Inflammatory macrophage treated with lipopolysaccharide for 4 hours (primary cell): ENCODE measurements around the gene TMEM161B.
"Not testable (repeated sequence)": the region's sequence is repeated elsewhere in the genome, so short reads cannot be mapped to it uniquely, and the experiment has no call there.

Experiments
- DNase-seq: peaks from one replicate; pipeline ENCODE4 v3.0.0-alpha.2; 2020

Gene TMEM161B

DNA sequence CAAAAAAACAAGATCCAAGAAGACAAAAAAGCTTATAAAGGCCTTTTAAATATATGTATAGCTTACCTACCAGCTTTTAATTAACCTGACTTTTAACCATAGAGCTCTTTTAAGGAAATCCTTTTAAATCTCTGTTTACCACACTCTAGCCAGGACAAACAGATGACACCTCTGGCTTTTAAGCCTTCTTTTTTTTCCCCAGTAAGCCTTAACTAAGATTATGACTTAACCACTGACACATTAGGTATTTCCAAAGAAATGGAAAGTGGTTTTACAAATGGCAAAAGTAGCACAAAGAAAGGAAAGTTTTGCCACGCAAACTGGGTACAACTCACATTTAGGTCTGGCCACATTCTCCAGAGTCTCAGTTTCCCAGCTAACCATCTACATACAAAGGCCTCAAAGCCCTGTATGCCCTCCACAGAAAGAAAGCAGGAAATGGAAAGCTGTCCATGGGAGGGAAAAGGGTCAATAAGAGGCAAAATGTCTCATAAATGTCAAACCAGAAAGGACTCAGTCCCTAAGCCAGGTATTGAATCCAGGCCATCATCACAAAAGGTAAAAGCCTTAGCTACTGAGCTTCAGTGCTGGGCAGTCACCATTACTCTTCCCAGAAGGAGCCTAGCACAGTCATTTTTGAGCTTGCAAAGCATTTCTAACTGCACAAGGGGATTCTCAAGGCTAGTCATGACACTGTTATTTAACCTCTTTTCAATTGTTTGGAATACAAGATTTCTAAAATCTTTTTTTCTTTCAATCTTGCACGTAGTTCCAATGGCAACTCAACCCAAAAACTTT lies 19.7 kb downstream of the TMEM161B start:
- no peak for DNase-seq

DNA sequence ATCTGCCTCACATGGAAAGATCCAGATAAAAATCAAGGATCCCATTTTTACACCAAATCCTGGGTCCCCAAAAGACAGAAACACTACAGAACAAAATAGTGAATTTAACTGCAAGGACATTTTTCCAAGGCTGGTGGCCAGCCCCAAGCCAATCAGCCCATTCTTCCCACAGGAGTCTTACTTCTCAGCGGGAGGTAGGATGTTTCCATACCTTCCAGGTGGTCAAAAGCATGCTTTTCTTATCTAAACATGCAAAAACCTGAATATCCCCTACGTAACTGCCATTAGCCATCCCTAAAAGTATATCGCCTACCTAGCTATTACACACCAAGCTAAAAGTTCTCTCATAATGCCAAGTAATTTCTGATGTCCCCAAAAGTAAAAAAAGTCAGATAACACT lies 20.6 kb downstream of the TMEM161B start:
- no peak for DNase-seq

GRCh38 chr5:88245893-88246244 lies 22.8 kb downstream of the TMEM161B start:
- no peak for DNase-seq

DNA sequence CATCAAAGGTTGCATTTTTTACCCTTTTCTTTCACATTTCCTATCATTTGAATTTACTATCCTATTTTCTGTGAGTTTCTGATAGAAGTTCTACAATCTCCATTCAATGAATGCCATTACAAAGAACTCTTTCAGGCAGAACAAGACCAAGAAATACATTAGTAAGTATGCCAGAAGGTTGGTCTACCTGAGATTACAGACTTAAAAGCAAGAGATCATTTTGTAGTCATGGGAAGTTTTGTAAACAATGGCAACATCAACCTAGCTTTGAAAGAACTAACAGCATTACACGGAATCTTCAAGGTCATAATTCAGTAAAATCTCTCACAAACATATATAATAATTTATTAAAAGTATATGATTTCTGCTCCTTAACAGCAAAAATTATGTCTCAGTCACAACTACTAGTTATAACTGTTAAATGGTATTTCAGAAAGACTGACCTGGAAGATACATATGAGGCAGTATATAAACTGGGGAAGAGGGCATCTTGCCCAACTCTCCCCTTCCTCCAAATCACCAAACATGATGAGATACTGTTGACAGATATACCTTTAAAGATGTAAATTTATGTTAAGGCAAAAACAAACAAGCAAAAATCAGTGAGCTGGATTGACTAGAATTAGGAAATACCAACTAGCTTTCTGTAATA lies 23.3 kb downstream of the TMEM161B start:
- DNase-seq, result no peak

GRCh38 chr5:88244686-88245085 lies 24.0 kb downstream of the TMEM161B start:
- DNase-seq, result no peak

DNA sequence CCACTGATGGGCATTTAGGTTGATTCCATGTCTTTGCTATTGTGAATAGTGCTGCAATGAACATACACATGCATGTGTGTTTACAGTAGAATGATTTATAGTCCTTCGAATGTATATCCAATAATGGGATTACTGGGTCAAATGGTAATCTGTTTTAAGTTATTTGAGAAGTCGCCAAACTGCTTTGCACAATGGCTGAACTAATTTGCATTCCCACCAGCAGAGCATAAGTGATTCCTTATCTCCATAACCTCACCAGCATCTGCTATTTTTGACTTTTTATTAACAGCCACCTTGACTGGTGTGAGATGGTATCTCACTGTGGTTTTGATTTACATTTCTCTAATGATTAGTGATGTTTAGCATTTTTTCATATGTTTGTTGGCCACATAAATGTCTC lies 25.2 kb downstream of the TMEM161B start:
- not testable (repeated sequence) for DNase-seq

DNA sequence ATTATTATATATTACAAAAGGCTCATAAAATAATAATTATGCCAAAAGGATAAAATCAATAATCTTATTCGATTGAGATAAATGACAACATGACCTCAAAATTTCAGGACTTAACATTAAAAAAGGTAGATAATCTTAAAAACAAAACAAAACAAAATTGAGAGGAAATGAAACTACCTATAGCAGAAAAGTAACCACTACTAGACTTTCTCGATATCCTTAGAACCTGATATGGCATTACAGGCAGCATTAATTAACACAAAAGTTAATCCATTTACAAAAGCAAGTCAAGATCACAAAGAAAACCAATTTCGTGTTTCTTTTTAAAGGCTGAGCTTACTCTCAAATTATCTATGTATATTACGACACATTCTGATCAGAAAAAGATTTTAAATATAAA lies 29.9 kb downstream of the TMEM161B start:
- no peak for DNase-seq

- no peak for DNase-seq
Measured at GRCh38 chr5:88236866-88237642, 31.6 kb downstream of the TMEM161B start.

DNA sequence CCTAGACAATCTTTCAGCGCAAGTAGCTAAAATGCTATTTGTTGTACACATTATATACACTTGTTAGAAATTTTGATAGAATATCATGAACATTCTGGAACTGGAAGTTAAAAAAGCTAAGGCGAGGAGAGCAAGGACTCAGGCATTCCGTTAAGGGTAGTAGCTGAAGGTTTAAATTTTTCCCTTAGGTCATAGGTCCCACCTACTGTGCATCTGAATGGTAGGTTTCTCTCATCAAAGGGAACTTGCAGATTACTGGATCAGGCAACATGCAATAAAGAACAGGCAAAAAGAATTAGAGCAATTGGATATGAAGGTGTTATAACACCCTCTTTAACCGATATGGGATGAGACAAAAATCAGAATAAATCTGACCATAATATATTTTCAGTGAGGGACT lies 32.8 kb downstream of the TMEM161B start:
- DNase-seq, result no peak

GRCh38 chr5:88235346-88235745 lies 33.3 kb downstream of the TMEM161B start:
- DNase-seq, result no peak

GRCh38 chr5:88230546-88231066 lies 38.0 kb downstream of the TMEM161B start:
- no peak for DNase-seq

GRCh38 chr5:88226881-88227450 lies 41.7 kb downstream of the TMEM161B start:
- no peak for DNase-seq

GRCh38 chr5:88214655-88215054 lies 54.0 kb downstream of the TMEM161B start:
- DNase-seq, result no peak

GRCh38 chr5:88207575-88207974 lies 61.1 kb downstream of the TMEM161B start:
- DNase-seq, result no peak

- no peak for DNase-seq
Measured at GRCh38 chr5:88203981-88204750, 64.5 kb downstream of the TMEM161B start.

DNA sequence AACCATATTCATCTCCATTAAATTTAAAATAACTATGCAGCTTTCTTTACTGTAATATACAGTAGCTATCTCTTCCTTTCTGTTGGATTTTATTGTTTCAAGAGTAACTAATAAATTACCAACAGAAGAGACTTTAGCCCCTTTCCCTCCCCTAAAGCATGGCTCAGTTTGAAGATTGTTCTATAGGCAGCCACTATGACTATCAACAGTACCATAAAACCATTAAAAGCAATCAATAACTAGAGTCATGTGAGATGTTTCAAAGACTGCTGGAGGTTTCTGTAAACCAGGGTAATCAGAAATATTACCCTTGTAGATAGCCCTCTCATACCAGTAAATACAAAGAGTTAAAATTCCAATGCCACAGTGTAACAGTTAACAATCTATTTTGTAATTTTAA lies 73.0 kb downstream of the TMEM161B start:
- DNase-seq, result no peak

DNA sequence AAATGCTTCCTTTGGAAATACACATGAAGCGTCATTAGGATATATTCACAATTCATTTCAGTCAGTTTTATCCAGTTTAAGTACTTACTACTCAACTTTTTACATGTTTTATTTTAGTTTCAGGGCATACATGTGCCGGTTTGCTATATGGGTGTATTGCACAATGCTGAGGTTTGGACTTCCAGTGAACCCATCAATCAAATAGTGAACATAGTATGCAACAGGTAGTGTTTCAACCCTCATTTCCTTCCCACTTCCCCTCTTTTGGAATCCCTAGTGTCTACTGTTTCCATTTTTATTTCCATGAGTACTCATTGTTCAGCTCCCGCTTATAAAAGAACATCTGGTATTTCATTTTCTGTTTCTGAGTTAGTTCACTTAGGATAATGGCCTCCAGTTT lies 74.7 kb downstream of the TMEM161B start:
- no peak for DNase-seq

GRCh38 chr5:88190106-88190834 lies 78.4 kb downstream of the TMEM161B start:
- DNase-seq, result no peak

DNA sequence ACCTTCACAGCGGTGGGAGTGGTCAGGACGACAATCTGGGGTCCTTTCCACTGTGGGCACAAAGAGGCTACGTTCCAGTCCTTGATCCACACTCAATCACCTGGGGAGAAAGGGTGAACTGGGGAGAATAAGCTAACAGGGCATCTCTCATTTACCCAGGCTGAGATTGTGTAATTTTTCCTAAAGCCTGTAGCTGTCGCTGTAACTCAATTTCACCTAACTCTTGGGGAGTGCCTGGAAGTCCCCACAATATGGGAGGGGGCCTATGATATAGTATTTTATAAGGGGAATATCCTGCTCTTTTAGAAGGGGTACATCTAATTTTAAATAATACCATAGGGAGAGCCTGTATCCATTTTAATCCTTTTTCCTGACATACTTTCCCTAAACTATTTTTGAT lies 79.2 kb downstream of the TMEM161B start:
- not testable (repeated sequence) for DNase-seq

- no peak for DNase-seq
Measured at GRCh38 chr5:88188458-88189132, 80.0 kb downstream of the TMEM161B start.

- DNase-seq, result no peak
Measured at GRCh38 chr5:88183255-88183654, 85.4 kb downstream of the TMEM161B start.
